ENCODE results near the gene KMT2D.

KMT2D gene

GRCh38 chr12:49019120-49019430, 41.5 kb downstream of the KMT2D start:
- Histone ChIP-seq H3K4me3 (ENCODE audit: low read length) (peak overlapping the region; percentile 91), H2AFZ (ENCODE audit: low read depth, low read length) (0 out of 2 replicates have a peak overlapping the region, but pooled peaks have one; percentile 35), H3K27ac (ENCODE audit: low read length) (peak overlapping the region; percentile 81), H4K20me1 (ENCODE audit: insufficient read depth, low read length) (0 out of 2 replicates have a peak, but pooled peaks cover 4% of the 10 kb centered on the region), H3K36me3 (replicated peaks; ENCODE audit: low read depth, low read length) (peaks cover 17% of the 10 kb centered on the region), H3K9me3 (ENCODE audit: insufficient read depth, low read length) (no peaks in the 10 kb centered on the region), H3K9ac (ENCODE audit: low read length) (peak overlapping the region; percentile 86), H3K27me3 (ENCODE audit: low read depth, low read length) (no peaks in the 10 kb centered on the region), H3K4me2 (ENCODE audit: low read length) (peak overlapping the region; percentile 89), H3K4me1 (ENCODE audit: low read length) (peaks cover 16% of the 10 kb centered on the region), H3K79me2 (ENCODE audit: low read length) (peaks cover 19% of the 10 kb centered on the region)
- no peak for TF ChIP-seq EZH2phosphoT487 (IDR thresholded peaks at IDR 0.05; ENCODE audit: low read depth)

GRCh38 chr12:49018261-49019119, 42.1 kb downstream of the KMT2D start, which contains the start of gene PRKAG1:
PRKAG1 (minus strand) TSS chr12:49018776; CDS start chr12:49018740, 36 bp downstream.
- H3K27me3 ChIP-seq (ENCODE audit: low read depth, low read length), result no peaks in the 10 kb centered on the region
- H2AFZ ChIP-seq (ENCODE audit: low read depth, low read length), result peak within 1 kb of the TSS; percentile 35; the same call in 1 of the 2 replicates
- H4K20me1 ChIP-seq (ENCODE audit: insufficient read depth, low read length), result 0 out of 2 replicates have a peak, but pooled peaks cover 4% of the 10 kb centered on the region
- peak; percentile 43 for TF ChIP-seq CTCF (IDR thresholded peaks at IDR 0.05; ENCODE audit: low read depth, low read length)
- no peak for TF ChIP-seq EZH2phosphoT487 (IDR thresholded peaks at IDR 0.05; ENCODE audit: low read depth)
- H3K4me3 ChIP-seq (ENCODE audit: low read length), result peak within 1 kb of the TSS; percentile 91
- peaks cover 16% of the 10 kb centered on the region for H3K4me1 ChIP-seq (ENCODE audit: low read length)
- peaks cover 19% of the 10 kb centered on the region for H3K79me2 ChIP-seq (ENCODE audit: low read length)
- H3K36me3 ChIP-seq (replicated peaks; ENCODE audit: low read depth, low read length), result peaks cover 16% of the 10 kb centered on the region
- H3K9me3 ChIP-seq (ENCODE audit: insufficient read depth, low read length), result no peaks in the 10 kb centered on the region
- H3K9ac ChIP-seq (ENCODE audit: low read length), result peak within 1 kb of the TSS; percentile 90
- peak within 1 kb of the TSS; percentile 81 for H3K27ac ChIP-seq (ENCODE audit: low read length)
- H3K4me2 ChIP-seq (ENCODE audit: low read length), result peak within 1 kb of the TSS; percentile 89

- peaks cover 19% of the 10 kb centered on the region for H3K79me2 ChIP-seq (ENCODE audit: low read length)
- peak overlapping the region; percentile 81 for H3K27ac ChIP-seq (ENCODE audit: low read length)
- peaks cover 16% of the 10 kb centered on the region for H3K4me1 ChIP-seq (ENCODE audit: low read length)
- H3K9me3 ChIP-seq (ENCODE audit: insufficient read depth, low read length), result no peaks in the 10 kb centered on the region
- no peaks in the 10 kb centered on the region for H3K27me3 ChIP-seq (ENCODE audit: low read depth, low read length)
- H3K9ac ChIP-seq (ENCODE audit: low read length), result peak overlapping the region; percentile 90
- H3K4me3 ChIP-seq (ENCODE audit: low read length), result peak overlapping the region; percentile 91
- H3K4me2 ChIP-seq (ENCODE audit: low read length), result peak overlapping the region; percentile 83
- TF ChIP-seq EZH2phosphoT487 (IDR thresholded peaks at IDR 0.05; ENCODE audit: low read depth), result no peak
- no peak for TF ChIP-seq CTCF (IDR thresholded peaks at IDR 0.05; ENCODE audit: low read depth, low read length)
- H4K20me1 ChIP-seq (ENCODE audit: insufficient read depth, low read length), result 0 out of 2 replicates have a peak, but pooled peaks cover 4% of the 10 kb centered on the region
- peak overlapping the region; percentile 33; the same call in 1 of the 2 replicates for H2AFZ ChIP-seq (ENCODE audit: low read depth, low read length)
- peaks cover 14% of the 10 kb centered on the region for H3K36me3 ChIP-seq (replicated peaks; ENCODE audit: low read depth, low read length)
Measured at GRCh38 chr12:49017891-49018260, 42.7 kb downstream of the KMT2D start.

- Histone ChIP-seq H3K4me3 (ENCODE audit: low read length) (no peak overlapping the region), H3K4me2 (ENCODE audit: low read length) (no peak overlapping the region), H2AFZ (ENCODE audit: low read depth, low read length) (no peak overlapping the region), H3K4me1 (ENCODE audit: low read length) (peaks cover 16% of the 10 kb centered on the region), H3K79me2 (ENCODE audit: low read length) (peaks cover 19% of the 10 kb centered on the region), H3K36me3 (replicated peaks; ENCODE audit: low read depth, low read length) (peaks cover 7% of the 10 kb centered on the region), H3K9me3 (ENCODE audit: insufficient read depth, low read length) (no peaks in the 10 kb centered on the region), H3K27me3 (ENCODE audit: low read depth, low read length) (no peaks in the 10 kb centered on the region), H3K9ac (ENCODE audit: low read length) (no peak overlapping the region), H4K20me1 (ENCODE audit: insufficient read depth, low read length) (0 out of 2 replicates have a peak, but pooled peaks cover 4% of the 10 kb centered on the region), H3K27ac (ENCODE audit: low read length) (no peak overlapping the region)
- no peak for TF ChIP-seq EZH2phosphoT487 (IDR thresholded peaks at IDR 0.05; ENCODE audit: low read depth)
- no peak for TF ChIP-seq CTCF (IDR thresholded peaks at IDR 0.05; ENCODE audit: low read depth, low read length)
Measured at GRCh38 chr12:49015196-49015595, 45.4 kb downstream of the KMT2D start.

Data from OCI-LY3 (cell line).